Measurements from ENCODE around the gene RAPGEF4.
"Not testable (repeated sequence)": the region's sequence is repeated elsewhere in the genome, so short reads cannot be mapped to it uniquely, and the experiment has no call there.

The RAPGEF4 gene

GRCh38 chr2:172748543-172748942, 12.9 kb downstream of the RAPGEF4 start:
- H3K4me1 Mint-ChIP-seq, H3K36me3 Mint-ChIP-seq, H3K4me3 Mint-ChIP-seq, H3K27me3 Mint-ChIP-seq, H3K27ac Mint-ChIP-seq: not testable (repeated sequence)
- peaks cover 19% of the 10 kb centered on the region for H3K9me3 Mint-ChIP-seq

- H3K27ac Mint-ChIP-seq, result no peak overlapping the region
- no peak overlapping the region for H3K4me3 Mint-ChIP-seq
- peaks cover 10% of the 10 kb centered on the region for H3K9me3 Mint-ChIP-seq
- H3K4me1 Mint-ChIP-seq, result no peaks in the 10 kb centered on the region
- H3K36me3 Mint-ChIP-seq, result peaks cover 3% of the 10 kb centered on the region
- H3K27me3 Mint-ChIP-seq, result peaks cover 6% of the 10 kb centered on the region
These were observed 13.7 kb downstream of the RAPGEF4 start for GRCh38 chr2:172749388-172749787.

- H3K4me3 Mint-ChIP-seq, result no peak overlapping the region
- H3K27me3 Mint-ChIP-seq, result peaks cover 6% of the 10 kb centered on the region
- H3K36me3 Mint-ChIP-seq, result no peaks in the 10 kb centered on the region
- H3K9me3 Mint-ChIP-seq, result no peaks in the 10 kb centered on the region
- H3K27ac Mint-ChIP-seq, result no peak overlapping the region
- H3K4me1 Mint-ChIP-seq, result no peaks in the 10 kb centered on the region
These were observed 15.9 kb downstream of the RAPGEF4 start for GRCh38 chr2:172751564-172751963.

GRCh38 chr2:172753610-172754009, 18.0 kb downstream of the RAPGEF4 start:
- Mint-ChIP-seq H3K9me3 (no peaks in the 10 kb centered on the region), H3K4me1 (no peaks in the 10 kb centered on the region), H3K27ac (no peak overlapping the region), H3K27me3 (peaks cover 11% of the 10 kb centered on the region), H3K36me3 (no peaks in the 10 kb centered on the region), H3K4me3 (no peak overlapping the region)

- Mint-ChIP-seq H3K27me3 (peaks cover 14% of the 10 kb centered on the region), H3K4me3 (no peak overlapping the region), H3K4me1 (no peaks in the 10 kb centered on the region)
These were observed 23.8 kb downstream of the RAPGEF4 start for GRCh38 chr2:172759441-172759840.

GRCh38 chr2:172761306-172761705, 25.7 kb downstream of the RAPGEF4 start:
- Mint-ChIP-seq H3K36me3 (peaks cover 4% of the 10 kb centered on the region), H3K4me1 (no peaks in the 10 kb centered on the region), H3K4me3 (no peak overlapping the region), H3K27me3 (peaks cover 11% of the 10 kb centered on the region), H3K27ac (no peak overlapping the region), H3K9me3 (peaks cover 12% of the 10 kb centered on the region)

More at GRCh38 chr2:172759441-172759840, 23.8 kb downstream of the RAPGEF4 start:
- Mint-ChIP-seq H3K36me3 (peaks cover 4% of the 10 kb centered on the region), H3K9me3 (peaks cover 12% of the 10 kb centered on the region), H3K27ac (no peak overlapping the region)

- Mint-ChIP-seq H3K27ac (no peak overlapping the region), H3K9me3 (peaks cover 12% of the 10 kb centered on the region), H3K4me3 (no peak overlapping the region), H3K4me1 (no peaks in the 10 kb centered on the region), H3K27me3 (peaks cover 3% of the 10 kb centered on the region), H3K36me3 (peaks cover 4% of the 10 kb centered on the region)
These were observed 26.9 kb downstream of the RAPGEF4 start for GRCh38 chr2:172762574-172762973.

GRCh38 chr2:172763079-172763478, 27.4 kb downstream of the RAPGEF4 start:
- no peaks in the 10 kb centered on the region for H3K4me1 Mint-ChIP-seq
- peaks cover 4% of the 10 kb centered on the region for H3K36me3 Mint-ChIP-seq
- H3K27me3 Mint-ChIP-seq, result peaks cover 3% of the 10 kb centered on the region
- H3K27ac Mint-ChIP-seq, result no peak overlapping the region
- no peak overlapping the region for H3K4me3 Mint-ChIP-seq
- peaks cover 12% of the 10 kb centered on the region for H3K9me3 Mint-ChIP-seq

- Mint-ChIP-seq H3K9me3 (peaks cover 2% of the 10 kb centered on the region), H3K27me3 (peaks cover 3% of the 10 kb centered on the region), H3K27ac (no peak overlapping the region), H3K4me1 (no peaks in the 10 kb centered on the region), H3K4me3 (no peak overlapping the region), H3K36me3 (peaks cover 2% of the 10 kb centered on the region)
These were observed 30.0 kb downstream of the RAPGEF4 start for GRCh38 chr2:172765662-172766061.

- H3K4me3 Mint-ChIP-seq, result no peak overlapping the region
- no peaks in the 10 kb centered on the region for H3K4me1 Mint-ChIP-seq
- H3K9me3 Mint-ChIP-seq, result no peaks in the 10 kb centered on the region
- no peak overlapping the region for H3K27ac Mint-ChIP-seq
- H3K36me3 Mint-ChIP-seq, result no peaks in the 10 kb centered on the region
- H3K27me3 Mint-ChIP-seq, result peaks cover 3% of the 10 kb centered on the region
These were observed 32.8 kb downstream of the RAPGEF4 start for GRCh38 chr2:172768401-172768800.

GRCh38 chr2:172769879-172770278, 34.2 kb downstream of the RAPGEF4 start:
- Mint-ChIP-seq H3K4me3 (no peak overlapping the region), H3K27me3 (peaks cover 3% of the 10 kb centered on the region), H3K27ac (no peak overlapping the region), H3K4me1 (no peaks in the 10 kb centered on the region), H3K9me3 (no peaks in the 10 kb centered on the region), H3K36me3 (no peaks in the 10 kb centered on the region)

GRCh38 chr2:172770887-172771286, 35.2 kb downstream of the RAPGEF4 start:
- no peaks in the 10 kb centered on the region for H3K36me3 Mint-ChIP-seq
- H3K27me3 Mint-ChIP-seq, result peaks cover 3% of the 10 kb centered on the region
- no peak overlapping the region for H3K4me3 Mint-ChIP-seq
- no peaks in the 10 kb centered on the region for H3K9me3 Mint-ChIP-seq
- no peak overlapping the region for H3K27ac Mint-ChIP-seq
- no peaks in the 10 kb centered on the region for H3K4me1 Mint-ChIP-seq

GRCh38 chr2:172772633-172773032, 37.0 kb downstream of the RAPGEF4 start:
- H3K36me3 Mint-ChIP-seq, result no peaks in the 10 kb centered on the region
- H3K9me3 Mint-ChIP-seq, result no peaks in the 10 kb centered on the region
- H3K27me3 Mint-ChIP-seq, result peaks cover 6% of the 10 kb centered on the region
- no peak overlapping the region for H3K4me3 Mint-ChIP-seq
- H3K4me1 Mint-ChIP-seq, result no peaks in the 10 kb centered on the region
- no peak overlapping the region for H3K27ac Mint-ChIP-seq

- Mint-ChIP-seq H3K27me3 (peaks cover 7% of the 10 kb centered on the region), H3K27ac (no peak overlapping the region), H3K9me3 (no peaks in the 10 kb centered on the region), H3K4me3 (no peak overlapping the region), H3K4me1 (no peaks in the 10 kb centered on the region), H3K36me3 (no peaks in the 10 kb centered on the region)
These were observed 38.7 kb downstream of the RAPGEF4 start for GRCh38 chr2:172774302-172774701.

GRCh38 chr2:172775319-172775718, 39.7 kb downstream of the RAPGEF4 start:
- Mint-ChIP-seq H3K36me3 (no peaks in the 10 kb centered on the region), H3K27ac (no peak overlapping the region), H3K4me3 (no peak overlapping the region), H3K4me1 (no peaks in the 10 kb centered on the region), H3K27me3 (peaks cover 8% of the 10 kb centered on the region), H3K9me3 (no peaks in the 10 kb centered on the region)

GRCh38 chr2:172777431-172777830, 41.8 kb downstream of the RAPGEF4 start:
- H3K36me3 Mint-ChIP-seq, result no peaks in the 10 kb centered on the region
- H3K27me3 Mint-ChIP-seq, result peaks cover 11% of the 10 kb centered on the region
- H3K9me3 Mint-ChIP-seq, result no peaks in the 10 kb centered on the region
- no peak overlapping the region for H3K27ac Mint-ChIP-seq
- no peak overlapping the region for H3K4me3 Mint-ChIP-seq
- H3K4me1 Mint-ChIP-seq, result no peaks in the 10 kb centered on the region

- Mint-ChIP-seq H3K4me1 (no peaks in the 10 kb centered on the region), H3K27ac (no peak overlapping the region), H3K36me3 (no peaks in the 10 kb centered on the region), H3K27me3 (peaks cover 18% of the 10 kb centered on the region), H3K9me3 (no peaks in the 10 kb centered on the region), H3K4me3 (no peak overlapping the region)
These were observed 47.0 kb downstream of the RAPGEF4 start for GRCh38 chr2:172782506-172783164.

All from activated naive CD4-positive, alpha-beta T cell treated with anti-CD3 and anti-CD28 coated beads, Interleukin-2, amount 50 U/mL, for 24 hours (primary cell).